Endothelial cell of umbilical vein (primary cell): ENCODE data around the gene PLCD3. TPM values are rescaled to one million over a fixed set of nuclear protein-coding genes. Genes with fewer than 3 reads are reported as not detected.

Experiments
- BruUV-seq: library from RNA; stranded (reverse); fragments of 400-500 nt; replicated peaks from 2 replicates; lab custom pipeline; 2021; lab: Mats Ljungman, UMichigan
- CTCF ChIA-PET: fragments of 300-600, 350-600 bp; sonication (Branson Sonifier 250); formaldehyde crosslinking; loops from one replicate; lab custom pipeline; 2021; ENCODE audit warnings: antibody characterized with exemption, inconsistent platforms; lab: Charles Lee
- POLR2A ChIA-PET: fragments of 300-600, 350-600 bp; sonication (Branson Sonifier 250); formaldehyde crosslinking; loops from one replicate; lab custom pipeline; 2021; ENCODE audit warnings: antibody characterized with exemption, inconsistent platforms; lab: Charles Lee
- DNase-seq: peaks from one replicate; pipeline ENCODE4 v3.0.0-alpha.2; 2011; ENCODE audit warnings: low read depth, low spot score
- FAIRE-seq: peaks from 2 replicates; lab custom pipeline; 2011; peaks lifted over from hg19 to GRCh38; lab: Jason Lieb, UNC
- H2AFZ ChIP-seq: 2 replicates; pipeline ENCODE4 v1.6.0; 2012; ENCODE audit warnings: low read depth, low read length, control low read depth, inconsistent platforms
- H3K27ac ChIP-seq: 2 replicates; pipeline ENCODE4 v1.5.1; 2011; ENCODE audit warnings: low read depth, mild to moderate bottlenecking, control low read depth, low read length, moderate library complexity; ENCODE audit not compliant: insufficient read depth
- H3K27me3 ChIP-seq, 2 experiments: 2 replicates each; pipeline versions ENCODE4 v1.6.0 to v1.6.1; 2011; ENCODE audit warnings: low read length in 2 of 2, mixed read lengths in 1 of 2; ENCODE audit not compliant: control insufficient read depth in 2 of 2, insufficient read depth in 2 of 2
- H3K36me3 ChIP-seq, 2 experiments: 2 replicates in 1 of 2; 3 replicates in 1 of 2; pipeline ENCODE4 v1.5.1; 2011; ENCODE audit warnings: low read length in 2 of 2, mild to moderate bottlenecking in 1 of 2, moderate library complexity in 1 of 2; ENCODE audit not compliant: control insufficient read depth in 2 of 2, insufficient read depth in 2 of 2; ENCODE audit errors: extremely low read depth in 1 of 2
- H3K4me1 ChIP-seq: 3 replicates; pipeline ENCODE4 v1.5.1; 2011; ENCODE audit warnings: mild to moderate bottlenecking, low read length; ENCODE audit not compliant: control insufficient read depth, insufficient read depth; ENCODE audit errors: extremely low read depth
- H3K4me2 ChIP-seq: 2 replicates; pipeline ENCODE4 v1.6.1; 2011; ENCODE audit warnings: low read length, control low read depth, mixed read lengths; ENCODE audit not compliant: insufficient read depth
- H3K4me3 ChIP-seq, 3 experiments: fragments of 200-600 bp in 1 of 3; sonication (generic), shearing (Covaris generic) in 1 of 3; replicated peaks in 1 of 3; 2 replicates each; pipeline ENCODE4 v1.5.1; 2011 to 2016; ENCODE audit warnings: control low read depth in 3 of 3, low read length in 3 of 3, mild to moderate bottlenecking in 2 of 3, inconsistent platforms in 1 of 3, low read depth in 1 of 3, moderate library complexity in 1 of 3; ENCODE audit not compliant: insufficient read depth in 1 of 3
- H3K79me2 ChIP-seq: 2 replicates; pipeline ENCODE4 v1.6.0; 2012; ENCODE audit warnings: low read length, inconsistent platforms; ENCODE audit not compliant: control insufficient read depth, insufficient read depth
- H3K9ac ChIP-seq: replicated peaks from 2 replicates; pipeline ENCODE3; 2011; ENCODE audit warnings: low read length, control low read depth; ENCODE audit not compliant: insufficient read depth; ENCODE audit errors: extremely low read depth
- H3K9me1 ChIP-seq: replicated peaks from 3 replicates; pipeline ENCODE4 v1.6.0; 2011; ENCODE audit warnings: mild to moderate bottlenecking, low read length; ENCODE audit not compliant: control insufficient read depth, insufficient read depth; ENCODE audit errors: extremely low read depth
- H3K9me3 ChIP-seq: replicated peaks from 2 replicates; pipeline ENCODE4 v1.5.1; 2012; ENCODE audit warnings: low read length, inconsistent platforms; ENCODE audit not compliant: control insufficient read depth, insufficient read depth
- H4K20me1 ChIP-seq: replicated peaks from 2 replicates; pipeline ENCODE3; 2011; ENCODE audit warnings: mild to moderate bottlenecking, low read length; ENCODE audit not compliant: control insufficient read depth, insufficient read depth; ENCODE audit errors: extremely low read depth
- EZH2 ChIP-seq: IDR thresholded peaks from 2 replicates; pipeline ENCODE4 v1.6.1; 2012; ENCODE audit warnings: borderline replicate concordance, low read depth, mild to moderate bottlenecking, moderate library complexity, low read length, inconsistent platforms; ENCODE audit not compliant: severe bottlenecking
- FOS ChIP-seq: IDR thresholded peaks from 2 replicates; pipeline ENCODE4 v1.6.1; 2011; ENCODE audit warnings: mild to moderate bottlenecking, low read length, moderate library complexity, borderline replicate concordance; ENCODE audit not compliant: insufficient read depth
- GATA2 ChIP-seq: IDR thresholded peaks from 2 replicates; pipeline ENCODE4 v1.7.0; 2011; ENCODE audit warnings: low read depth, mild to moderate bottlenecking, moderate library complexity, mixed read lengths, low read length; ENCODE audit not compliant: insufficient read length, insufficient read depth
- JUN ChIP-seq: IDR thresholded peaks from 2 replicates; pipeline ENCODE4 v1.6.1; 2011; ENCODE audit warnings: borderline replicate concordance, low read depth; ENCODE audit not compliant: insufficient read length, insufficient read depth
- MYC ChIP-seq: IDR thresholded peaks from one replicate; pipeline ENCODE4 v1.6.1; 2011; ENCODE audit warnings: mild to moderate bottlenecking, low read depth, low read length
- POLR2A ChIP-seq: IDR thresholded peaks from 2 replicates; pipeline ENCODE4 v1.6.1; 2012; ENCODE audit warnings: low read depth, mild to moderate bottlenecking, control low read depth, low read length
- POLR2AphosphoS5 ChIP-seq: IDR thresholded peaks from 2 replicates; pipeline ENCODE4 v1.6.1; 2012; ENCODE audit warnings: low read depth, mild to moderate bottlenecking, control low read depth, low read length, moderate library complexity; ENCODE audit not compliant: insufficient read depth
- dilution Hi-C: fragments of 300-500 bp; cut with MboI; formaldehyde crosslinking; loops from one replicate; pipeline ENCODE4 v1.15.0; 2019; ENCODE audit warnings: low sequenced_read_pairs; ENCODE audit not compliant: extremely low pct_ligation_motif_present
- intact Hi-C: fragments of 100-400 bp; cut with micrococcal nuclease; formaldehyde crosslinking; loops from one replicate; pipeline ENCODE4 v1.10.0; 2022
- polyA plus RNA-seq, 4 experiments: library from polyadenylated mRNA; depleted of rRNA in 3 of 4; stranded (reverse) in 3 of 4; unstranded in 1 of 4; fragments of >200 nt; gene quantifications; 2 replicates each; pipeline versions ENCODE4 v1.2.1 to v1.2.3, GENCODE V29; 2011 to 2012; ENCODE audit warnings: missing spikeins in 1 of 4
- total RNA-seq: library from RNA; stranded (reverse); gene quantifications from 2 replicates; pipeline ENCODE4 v1.2.3, GENCODE V29; 2021
- TF ChIP-seq, protein P1 (sequence below), 2 donors: IDR thresholded peaks; 1 replicate in 1 of 2; 2 replicates in 1 of 2; pipeline ENCODE4 v1.5.1; 2011; ENCODE audit warnings: low read length in 2 of 2, mild to moderate bottlenecking in 2 of 2, moderate library complexity in 2 of 2, control low read depth in 1 of 2, inconsistent platforms in 1 of 2, low read depth in 1 of 2; ENCODE audit not compliant: insufficient read depth in 1 of 2; ENCODE audit errors: extremely low read depth in 1 of 2
- TF ChIP-seq, protein P2 (sequence below): IDR thresholded peaks from 2 replicates; pipeline ENCODE4 v1.6.1; 2011; ENCODE audit not compliant: insufficient read depth, insufficient read length

Gene PLCD3
- total and polyA plus RNA-seq, 2 donors (not counting 3 experiments of a cell fraction or from before 2014, with no cell fraction given) = 30.4 to 43.1 TPM

DNA sequence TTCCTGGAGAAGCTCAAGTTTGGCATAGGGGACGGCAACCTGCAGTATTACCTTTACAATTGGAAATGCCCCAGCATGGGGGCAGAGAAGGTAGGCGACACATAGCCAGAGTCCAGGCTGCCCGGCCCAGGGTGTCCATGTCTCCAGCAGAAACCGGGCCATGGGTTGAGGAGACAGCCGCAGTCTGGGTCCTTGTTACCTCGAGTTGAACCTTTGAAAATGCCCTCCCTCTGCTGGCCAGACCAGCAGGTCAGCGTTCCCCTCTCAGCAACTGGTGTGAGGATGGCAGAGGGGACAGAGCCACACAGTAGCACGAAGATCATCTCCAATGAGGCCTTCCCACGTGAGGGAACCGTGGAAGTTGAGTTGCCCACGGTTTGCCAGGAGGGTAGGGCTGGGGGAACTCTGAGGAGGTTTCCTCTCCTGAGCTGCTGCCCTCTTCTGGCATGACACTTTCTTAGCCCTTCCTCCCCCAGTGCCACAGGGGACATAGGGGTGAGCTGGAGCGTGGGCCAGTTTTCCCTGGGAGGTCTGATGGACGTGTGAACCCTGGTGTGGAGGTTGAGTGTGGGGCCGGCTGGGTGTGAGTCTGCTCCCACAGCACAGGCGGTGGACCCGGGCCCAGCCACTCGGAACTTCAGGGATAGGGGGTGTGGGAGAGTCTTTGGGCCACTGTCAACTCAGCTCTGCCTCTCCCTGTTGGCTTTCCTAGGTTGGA is 27.2 kb downstream of the PLCD3 start:
- FAIRE-seq = no peak
- Histone ChIP-seq H3K36me3 (peaks cover 30 to 59% of the 10 kb centered on the region in 2 experiments), H3K4me3 (no peak overlapping the region), H3K4me2 (no peak overlapping the region), H4K20me1 (no peaks in the 10 kb centered on the region), H3K9me3 (no peaks in the 10 kb centered on the region), H3K27ac (no peak overlapping the region), H2AFZ (no peak overlapping the region), H3K79me2 (no peaks in the 10 kb centered on the region), H3K9ac (no peak overlapping the region), H3K4me1 (no peaks in the 10 kb centered on the region), H3K9me1 (no peaks in the 10 kb centered on the region), H3K27me3 (no peaks in the 10 kb centered on the region)
- BruUV-seq = no TSS peak
- no peak for TF ChIP-seq EZH2
- TF ChIP-seq MYC = no peak
- TF ChIP-seq POLR2AphosphoS5 = no peak
- TF ChIP-seq POLR2A = no peak
- TF ChIP-seq FOS = no peak
- intact Hi-C loops = no loop called here
- dilution Hi-C loops = no loop called here
- no peak for DNase-seq
- ChIA-PET POLR2A (no interaction called here), CTCF (interaction anchor here (0.8 to 4.3 kb wide), 7 partner anchors 9 to 185 kb away, joined by 3 to 26 read pairs (median 5); partner anchors contain the start of genes ACBD4 and PLCD3)

DNA sequence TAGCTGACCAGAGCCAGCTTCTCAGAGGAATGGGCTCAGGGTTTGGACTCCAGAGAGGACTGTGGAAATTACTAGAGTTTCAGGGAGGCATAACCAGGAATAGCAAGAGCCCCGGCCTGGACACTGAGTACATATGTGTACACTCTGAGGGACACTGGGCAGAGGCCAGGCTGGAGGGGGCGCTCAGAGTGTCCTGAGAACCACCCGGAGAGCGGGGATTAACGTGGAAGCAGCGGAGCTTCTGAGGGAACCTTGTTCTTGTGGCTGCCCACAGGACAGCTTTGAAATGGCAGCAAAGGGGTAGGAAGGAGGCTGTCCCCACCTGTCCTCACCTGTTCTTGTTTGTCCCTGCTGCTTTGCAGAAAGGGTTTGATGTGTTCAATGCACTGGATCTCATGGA is 27.8 kb downstream of the PLCD3 start:
- no peak overlapping the region for H3K27ac ChIP-seq
- TF ChIP-seq MYC (no peak), GATA2 (no peak), FOS (no peak), EZH2 (no peak), JUN (no peak), POLR2A (no peak), POLR2AphosphoS5 (no peak)
- TF ChIP-seq, protein P1, sequence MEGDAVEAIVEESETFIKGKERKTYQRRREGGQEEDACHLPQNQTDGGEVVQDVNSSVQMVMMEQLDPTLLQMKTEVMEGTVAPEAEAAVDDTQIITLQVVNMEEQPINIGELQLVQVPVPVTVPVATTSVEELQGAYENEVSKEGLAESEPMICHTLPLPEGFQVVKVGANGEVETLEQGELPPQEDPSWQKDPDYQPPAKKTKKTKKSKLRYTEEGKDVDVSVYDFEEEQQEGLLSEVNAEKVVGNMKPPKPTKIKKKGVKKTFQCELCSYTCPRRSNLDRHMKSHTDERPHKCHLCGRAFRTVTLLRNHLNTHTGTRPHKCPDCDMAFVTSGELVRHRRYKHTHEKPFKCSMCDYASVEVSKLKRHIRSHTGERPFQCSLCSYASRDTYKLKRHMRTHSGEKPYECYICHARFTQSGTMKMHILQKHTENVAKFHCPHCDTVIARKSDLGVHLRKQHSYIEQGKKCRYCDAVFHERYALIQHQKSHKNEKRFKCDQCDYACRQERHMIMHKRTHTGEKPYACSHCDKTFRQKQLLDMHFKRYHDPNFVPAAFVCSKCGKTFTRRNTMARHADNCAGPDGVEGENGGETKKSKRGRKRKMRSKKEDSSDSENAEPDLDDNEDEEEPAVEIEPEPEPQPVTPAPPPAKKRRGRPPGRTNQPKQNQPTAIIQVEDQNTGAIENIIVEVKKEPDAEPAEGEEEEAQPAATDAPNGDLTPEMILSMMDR (IDR thresholded peaks at IDR 0.05; ENCODE audit: extremely low read depth in 1 of 2, insufficient read depth in 1 of 2, low read depth in 1 of 2, low read length in 2 of 2) = no peak
- TF ChIP-seq, protein P2, sequence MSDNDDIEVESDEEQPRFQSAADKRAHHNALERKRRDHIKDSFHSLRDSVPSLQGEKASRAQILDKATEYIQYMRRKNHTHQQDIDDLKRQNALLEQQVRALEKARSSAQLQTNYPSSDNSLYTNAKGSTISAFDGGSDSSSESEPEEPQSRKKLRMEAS = no peak
- DNase-seq = no peak
- H3K4me2 ChIP-seq = no peak overlapping the region
- no peak for FAIRE-seq
- no peaks in the 10 kb centered on the region for H3K9me1 ChIP-seq
- intact Hi-C loops = no loop called here
- H4K20me1 ChIP-seq = no peaks in the 10 kb centered on the region
- H3K4me1 ChIP-seq = no peaks in the 10 kb centered on the region
- no peaks in the 10 kb centered on the region for H3K9me3 ChIP-seq
- no peaks in the 10 kb centered on the region for H3K27me3 ChIP-seq
- peaks cover 34 to 63% of the 10 kb centered on the region in 2 experiments for H3K36me3 ChIP-seq
- H3K79me2 ChIP-seq = no peaks in the 10 kb centered on the region
- no TSS peak for BruUV-seq
- CTCF ChIA-PET = interaction anchor here (1.3 to 4.3 kb wide), 6 partner anchors 13 to 185 kb away, joined by 3 to 26 read pairs (median 5); partner anchors contain the start of genes ACBD4 and PLCD3
- dilution Hi-C loops = no loop called here
- POLR2A ChIA-PET = no interaction called here
- H3K9ac ChIP-seq = no peak overlapping the region
- no peak overlapping the region for H2AFZ ChIP-seq
- H3K4me3 ChIP-seq = no peak overlapping the region
